Fibroblast of villous mesenchyme (primary cell): ENCODE measurements around the gene ADARB2. TPM values are rescaled to one million over a fixed set of nuclear protein-coding genes. Genes with fewer than 3 reads are reported as not detected.

Experiments
- DNase-seq: peaks from one replicate; pipeline ENCODE4 v3.0.0-alpha.2; 2010; ENCODE audit warnings: low read depth
- H3K4me3 ChIP-seq: 2 replicates; pipeline ENCODE4 v1.5.1; 2011; ENCODE audit warnings: low read depth, mild to moderate bottlenecking, low read length
- CTCF ChIP-seq: IDR thresholded peaks from 2 replicates; pipeline ENCODE4 v1.5.1; 2012; ENCODE audit warnings: low read depth, mild to moderate bottlenecking, low read length; ENCODE audit not compliant: insufficient read depth
- total RNA-seq: library from RNA; depleted of rRNA; stranded (reverse); fragments of >200 nt; gene quantifications from 2 replicates; pipeline ENCODE4 v1.2.3, GENCODE V29; 2012

ADARB2 gene
- total RNA-seq, 1 donor, result not detected

- H3K4me3 ChIP-seq, result no peak overlapping the region
- no peak for DNase-seq
- no peak for TF ChIP-seq CTCF
Observed at GRCh38 chr10:1746796-1747195, 9.5 kb upstream of the ADARB2 start.

GRCh38 chr10:1745780-1746456 is 8.6 kb upstream of the ADARB2 start:
- TF ChIP-seq CTCF, result no peak
- no peak for DNase-seq

DNA sequence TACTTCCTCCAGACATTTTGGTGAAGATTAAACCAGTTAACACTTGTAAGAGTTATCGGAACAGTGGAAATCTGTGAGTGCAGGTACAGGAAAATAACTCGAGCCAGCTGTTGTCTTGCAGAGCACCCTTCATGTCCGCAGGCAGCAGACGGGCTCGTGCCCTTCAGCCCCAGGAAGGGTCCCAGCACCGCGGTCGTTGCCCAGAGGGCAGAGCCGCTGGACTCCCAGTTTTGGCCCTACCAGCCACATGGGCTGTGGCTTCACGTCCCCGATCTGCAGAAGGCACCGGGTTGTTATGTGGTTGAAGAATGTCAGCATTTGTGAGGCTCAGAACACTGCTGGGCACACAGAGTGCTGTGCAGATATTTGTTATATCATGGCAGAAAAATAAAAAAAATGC is 7.2 kb upstream of the ADARB2 start:
- H3K4me3 ChIP-seq, result no peak overlapping the region
- TF ChIP-seq CTCF, result no peak
- DNase-seq, result no peak

More at GRCh38 chr10:1745780-1746456, 8.6 kb upstream of the ADARB2 start:
- H3K4me3 ChIP-seq, result no peak overlapping the region

GRCh38 chr10:1743141-1743540 is 5.8 kb upstream of the ADARB2 start:
- DNase-seq, result no peak
- TF ChIP-seq CTCF, result no peak

GRCh38 chr10:1741450-1741849 is 4.1 kb upstream of the ADARB2 start:
- no peak overlapping the region for H3K4me3 ChIP-seq
- DNase-seq, result no peak
- TF ChIP-seq CTCF, result no peak

More at GRCh38 chr10:1743141-1743540, 5.8 kb upstream of the ADARB2 start:
- no peak overlapping the region for H3K4me3 ChIP-seq

DNA sequence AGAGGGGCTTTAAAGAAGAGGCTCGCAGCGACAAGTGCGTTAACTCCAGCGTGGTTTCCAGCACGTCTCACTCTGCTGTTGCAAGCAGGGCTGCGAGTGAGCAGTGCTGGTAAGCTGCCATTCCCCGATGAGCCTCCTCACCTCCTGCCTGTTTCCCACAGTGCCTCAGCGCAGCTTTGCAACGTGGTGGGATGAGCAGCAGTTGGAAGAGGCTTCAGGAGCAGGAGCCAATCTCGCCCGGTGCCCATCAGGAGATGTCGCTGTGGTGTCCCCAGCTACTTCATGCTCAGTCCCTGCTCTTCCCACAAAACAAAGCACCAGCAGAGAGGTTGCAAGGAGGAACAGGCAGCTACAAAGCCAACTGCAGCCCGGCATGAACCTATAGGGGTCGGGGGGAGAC is 2.4 kb upstream of the ADARB2 start:
- TF ChIP-seq CTCF, result no peak
- DNase-seq, result no peak
- no peak overlapping the region for H3K4me3 ChIP-seq

DNA sequence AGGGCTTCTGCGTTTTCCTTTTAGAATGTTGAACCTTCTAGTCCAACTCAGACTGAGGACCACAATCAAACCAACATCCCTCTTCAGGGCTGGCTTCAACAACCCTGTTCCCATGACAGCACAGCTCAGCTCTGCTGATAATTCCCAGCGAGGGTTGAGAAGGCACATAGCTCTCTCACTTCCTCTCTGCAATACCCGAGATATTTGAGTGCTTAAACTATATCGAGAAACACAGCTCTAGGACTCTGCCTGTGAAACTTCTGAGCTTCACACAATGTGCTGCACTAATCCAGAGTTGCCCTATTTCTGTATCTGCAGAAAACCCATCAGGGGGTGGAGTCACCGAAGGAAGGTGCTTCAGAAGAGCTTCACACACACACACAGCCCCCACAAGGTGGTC is 1.6 kb upstream of the ADARB2 start:
- no peak for TF ChIP-seq CTCF
- no peak for DNase-seq
- H3K4me3 ChIP-seq, result no peak overlapping the region
